DMS153 treated with DMSO at 0.1 percent for 48 hours (cell line): ENCODE data around the gene TAF1A.

Experiments
- DNase-seq: peaks from one replicate; lab custom pipeline; 2025; ENCODE audit not compliant: unreplicated experiment; lab: John Stamatoyannopoulos, UW

Gene TAF1A

GRCh38 chr1:222539951-222540597, 49.7 kb downstream of the TAF1A start:
- DNase-seq, result no peak

GRCh38 chr1:222535455-222535854, 54.3 kb downstream of the TAF1A start:
- no peak for DNase-seq

DNA sequence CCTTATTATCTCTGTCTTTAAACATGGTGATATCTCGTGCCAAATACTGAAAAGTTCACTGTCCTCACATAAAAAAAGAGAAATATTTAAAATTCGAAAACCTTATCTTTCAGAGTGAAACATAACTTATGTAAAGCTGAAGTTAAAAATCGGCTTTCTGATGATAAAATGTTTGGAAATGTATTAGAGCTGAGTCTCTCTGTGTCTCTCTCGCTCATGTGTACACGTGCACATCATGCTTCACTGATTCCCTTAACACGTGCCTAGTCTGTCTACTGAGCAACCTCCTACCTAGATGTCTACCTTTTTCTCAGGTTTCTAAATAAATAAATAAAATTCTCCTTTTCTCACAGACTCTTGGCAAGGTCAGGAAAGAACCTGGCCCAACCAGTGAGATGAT, 58.9 kb downstream of the TAF1A start:
- DNase-seq, result no peak

- no peak for DNase-seq
Observed at GRCh38 chr1:222529916-222530315, 59.8 kb downstream of the TAF1A start.

- DNase-seq, result no peak
Observed at GRCh38 chr1:222529181-222529580, 60.6 kb downstream of the TAF1A start.

GRCh38 chr1:222525951-222526350, 63.8 kb downstream of the TAF1A start:
- DNase-seq, result no peak

GRCh38 chr1:222523852-222524251, 65.9 kb downstream of the TAF1A start:
- DNase-seq, result no peak

- DNase-seq, result no peak
Observed at GRCh38 chr1:222522105-222522915, 67.4 kb downstream of the TAF1A start.

GRCh38 chr1:222521299-222522104, 68.2 kb downstream of the TAF1A start:
- no peak for DNase-seq
